ENCODE data around the gene TBC1D10A.
A peak's percentile ranks its signal among the peaks of the same experiment; 100 is the strongest.

TBC1D10A gene

GRCh38 chr22:30247561-30247960 is 79.2 kb downstream of the TBC1D10A start:
- Histone ChIP-seq H3K14ac (ENCODE audit: low read length) (no peak overlapping the region), H3K79me1 (ENCODE audit: low read length) (peaks cover 14% of the 10 kb centered on the region), H2BK5ac (ENCODE audit: low read depth, low read length, poor library complexity) (no peak overlapping the region), H3K79me2 (ENCODE audit: control insufficient read depth, insufficient read depth, low read length, poor library complexity) (no peaks in the 10 kb centered on the region), H3K4me1 (ENCODE audit: control insufficient read depth in 1 of 2, insufficient read depth in 2 of 2, low read length in 2 of 2) (peaks cover 12 to 25% of the 10 kb centered on the region in 2 experiments), H3K4ac (ENCODE audit: low read depth, low read length) (no peak overlapping the region), H3K18ac (ENCODE audit: low read length) (no peak overlapping the region), H3K23ac (ENCODE audit: low read length) (no peak overlapping the region), H2BK120ac (ENCODE audit: insufficient read depth, low read length, poor library complexity) (no peak overlapping the region), H3K36me3 (ENCODE audit: control insufficient read depth in 1 of 2, insufficient read depth in 2 of 2, low read length in 2 of 2) (peaks cover 0 to 3% of the 10 kb centered on the region in 2 experiments), H3K27me3 (ENCODE audit: insufficient read depth, low read length) (no peaks in the 10 kb centered on the region), H3K4me3 (ENCODE audit: low read depth, low read length) (no peak overlapping the region), H3K4me2 (ENCODE audit: low read length) (no peak overlapping the region), H2AK5ac (ENCODE audit: low read length) (no peak overlapping the region), H2AFZ (ENCODE audit: insufficient read depth, low read length, poor library complexity) (no peak overlapping the region), H4K91ac (ENCODE audit: low read depth, low read length) (peak overlapping the region; percentile 51), H3K9me3 (ENCODE audit: insufficient read depth, low read depth, low read length) (peaks cover 2% of the 10 kb centered on the region), H4K8ac (ENCODE audit: low read depth, low read length) (no peak overlapping the region), H3K27ac (ENCODE audit: low read depth, low read length) (no peak overlapping the region), H3K9ac (ENCODE audit: low read length) (no peak overlapping the region), H4K12ac (ENCODE audit: low read depth, low read length) (no peak overlapping the region), H2BK12ac (ENCODE audit: low read length) (no peak overlapping the region)
- no CpG with 5 or more reads among the region's 11 CpGs for WGBS (ENCODE audit: extremely low coverage, insufficient coverage, insufficient read length)
- DNase-seq, result no peak

- Histone ChIP-seq H2AK5ac (ENCODE audit: low read length) (peak overlapping the region; percentile 56), H3K27ac (ENCODE audit: low read depth, low read length) (no peak overlapping the region), H3K23ac (ENCODE audit: low read length) (no peak overlapping the region), H3K79me1 (ENCODE audit: low read length) (peaks cover 14% of the 10 kb centered on the region), H3K9ac (ENCODE audit: low read length) (no peak overlapping the region), H3K4ac (ENCODE audit: low read depth, low read length) (no peak overlapping the region), H3K18ac (ENCODE audit: low read length) (peak overlapping the region; percentile 24), H3K79me2 (ENCODE audit: control insufficient read depth, insufficient read depth, low read length, poor library complexity) (no peaks in the 10 kb centered on the region), H3K4me2 (ENCODE audit: low read length) (peak overlapping the region; percentile 78), H3K27me3 (ENCODE audit: insufficient read depth, low read length) (no peaks in the 10 kb centered on the region), H4K91ac (ENCODE audit: low read depth, low read length) (peak overlapping the region; percentile 51), H2AFZ (ENCODE audit: insufficient read depth, low read length, poor library complexity) (no peak overlapping the region), H2BK12ac (ENCODE audit: low read length) (peak overlapping the region; percentile 41), H3K36me3 (ENCODE audit: control insufficient read depth in 1 of 2, insufficient read depth in 2 of 2, low read length in 2 of 2) (peaks cover 0 to 3% of the 10 kb centered on the region in 2 experiments), H3K9me3 (ENCODE audit: insufficient read depth, low read depth, low read length) (peaks cover 2% of the 10 kb centered on the region), H3K4me3 (ENCODE audit: low read depth, low read length) (no peak overlapping the region), H4K8ac (ENCODE audit: low read depth, low read length) (no peak overlapping the region), H3K14ac (ENCODE audit: low read length) (no peak overlapping the region), H4K12ac (ENCODE audit: low read depth, low read length) (no peak overlapping the region), H3K4me1 (ENCODE audit: control insufficient read depth in 1 of 2, insufficient read depth in 2 of 2, low read length in 2 of 2) (peaks cover 12 to 25% of the 10 kb centered on the region in 2 experiments), H2BK5ac (ENCODE audit: low read depth, low read length, poor library complexity) (no peak overlapping the region), H2BK120ac (ENCODE audit: insufficient read depth, low read length, poor library complexity) (no peak overlapping the region)
- WGBS (ENCODE audit: extremely low coverage, insufficient coverage, insufficient read length), result no CpG with 5 or more reads among the region's 15 CpGs
- DNase-seq, result no peak
Measured at GRCh38 chr22:30246814-30247376, 79.8 kb downstream of the TBC1D10A start.

DNA sequence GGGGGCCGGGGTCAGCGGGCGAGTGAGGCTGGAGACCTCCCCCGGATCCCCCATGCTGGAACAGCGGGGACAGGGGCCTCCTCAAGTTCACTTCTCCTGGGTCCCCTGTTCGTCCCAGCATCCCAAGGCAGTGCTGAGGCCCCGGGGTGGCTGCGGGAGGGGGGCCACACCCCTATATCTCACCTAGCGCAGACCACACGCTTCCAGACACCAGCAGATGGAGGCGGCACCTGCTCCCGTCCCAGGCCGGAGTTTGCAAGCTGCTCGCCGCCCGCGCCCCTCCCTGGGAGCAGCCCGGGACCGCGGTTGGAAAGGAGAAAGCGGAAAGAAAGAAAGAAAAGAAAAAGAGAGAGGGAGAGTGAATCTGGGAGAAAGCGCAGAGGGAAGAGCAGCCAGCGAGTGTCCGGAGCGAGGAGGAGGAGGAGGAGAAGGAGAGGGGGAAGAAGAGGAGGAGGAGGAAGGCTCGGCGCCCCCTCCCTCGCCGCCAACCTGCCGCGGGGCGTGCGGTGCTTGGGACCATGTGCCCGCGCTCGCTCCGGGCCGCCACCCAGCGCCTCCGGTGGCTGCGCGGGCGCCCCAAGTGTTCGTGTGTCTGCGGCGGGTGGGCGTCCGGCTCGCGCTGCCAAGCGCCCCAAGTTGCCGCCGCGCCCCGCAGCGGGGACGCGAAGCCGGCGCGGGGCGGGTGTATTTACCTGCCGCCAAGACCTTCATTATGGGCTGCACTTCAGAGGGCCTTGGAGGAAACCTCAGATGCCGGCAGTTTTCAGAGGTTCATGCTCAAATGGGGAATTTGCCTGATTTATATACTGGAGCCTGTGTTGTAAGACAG is 80.5 kb downstream of the TBC1D10A start, which contains the start of gene LIF:
Gene LIF, minus strand, starts transcription at position 775 of the 829 bp plus-strand sequence. Its CDS starts 64 bp downstream, at position 711.
- H3K18ac ChIP-seq (ENCODE audit: low read length), result peak within 1 kb of the TSS; percentile 91
- H3K9me3 ChIP-seq (ENCODE audit: insufficient read depth, low read depth, low read length), result peaks cover 2% of the 10 kb centered on the region
- peak within 1 kb of the TSS; percentile 96 for H4K91ac ChIP-seq (ENCODE audit: low read depth, low read length)
- no peak within 1 kb of the TSS for H3K23ac ChIP-seq (ENCODE audit: low read length)
- no peak within 1 kb of the TSS for H3K9ac ChIP-seq (ENCODE audit: low read length)
- peaks cover 18% of the 10 kb centered on the region for H3K79me1 ChIP-seq (ENCODE audit: low read length)
- peak within 1 kb of the TSS; percentile 58 for H3K4me3 ChIP-seq (ENCODE audit: low read depth, low read length)
- H3K4me1 ChIP-seq (ENCODE audit: control insufficient read depth in 1 of 2, insufficient read depth in 2 of 2, low read length in 2 of 2), result peaks cover 12 to 31% of the 10 kb centered on the region in 2 experiments
- peak within 1 kb of the TSS; percentile 56 for H2AK5ac ChIP-seq (ENCODE audit: low read length)
- peak within 1 kb of the TSS; percentile 67 for H2BK120ac ChIP-seq (ENCODE audit: insufficient read depth, low read length, poor library complexity)
- H3K36me3 ChIP-seq (ENCODE audit: control insufficient read depth in 1 of 2, insufficient read depth in 2 of 2, low read length in 2 of 2), result peaks cover 0 to 3% of the 10 kb centered on the region in 2 experiments
- H3K4me2 ChIP-seq (ENCODE audit: low read length), result peak within 1 kb of the TSS; percentile 78
- no peaks in the 10 kb centered on the region for H3K27me3 ChIP-seq (ENCODE audit: insufficient read depth, low read length)
- DNase-seq, result no peak
- H3K79me2 ChIP-seq (ENCODE audit: control insufficient read depth, insufficient read depth, low read length, poor library complexity), result no peaks in the 10 kb centered on the region
- peak within 1 kb of the TSS; percentile 54 for H4K8ac ChIP-seq (ENCODE audit: low read depth, low read length)
- H2AFZ ChIP-seq (ENCODE audit: insufficient read depth, low read length, poor library complexity), result peak within 1 kb of the TSS; percentile 14
- H3K27ac ChIP-seq (ENCODE audit: low read depth, low read length), result no peak within 1 kb of the TSS
- H2BK5ac ChIP-seq (ENCODE audit: low read depth, low read length, poor library complexity), result peak within 1 kb of the TSS; percentile 61
- H2BK12ac ChIP-seq (ENCODE audit: low read length), result peak within 1 kb of the TSS; percentile 46
- peak within 1 kb of the TSS; percentile 71 for H3K14ac ChIP-seq (ENCODE audit: low read length)
- H3K4ac ChIP-seq (ENCODE audit: low read depth, low read length), result peak within 1 kb of the TSS; percentile 38
- WGBS (ENCODE audit: extremely low coverage, insufficient coverage, insufficient read length), result no CpG with 5 or more reads among the region's 64 CpGs
- H4K12ac ChIP-seq (ENCODE audit: low read depth, low read length), result no peak within 1 kb of the TSS

DNA sequence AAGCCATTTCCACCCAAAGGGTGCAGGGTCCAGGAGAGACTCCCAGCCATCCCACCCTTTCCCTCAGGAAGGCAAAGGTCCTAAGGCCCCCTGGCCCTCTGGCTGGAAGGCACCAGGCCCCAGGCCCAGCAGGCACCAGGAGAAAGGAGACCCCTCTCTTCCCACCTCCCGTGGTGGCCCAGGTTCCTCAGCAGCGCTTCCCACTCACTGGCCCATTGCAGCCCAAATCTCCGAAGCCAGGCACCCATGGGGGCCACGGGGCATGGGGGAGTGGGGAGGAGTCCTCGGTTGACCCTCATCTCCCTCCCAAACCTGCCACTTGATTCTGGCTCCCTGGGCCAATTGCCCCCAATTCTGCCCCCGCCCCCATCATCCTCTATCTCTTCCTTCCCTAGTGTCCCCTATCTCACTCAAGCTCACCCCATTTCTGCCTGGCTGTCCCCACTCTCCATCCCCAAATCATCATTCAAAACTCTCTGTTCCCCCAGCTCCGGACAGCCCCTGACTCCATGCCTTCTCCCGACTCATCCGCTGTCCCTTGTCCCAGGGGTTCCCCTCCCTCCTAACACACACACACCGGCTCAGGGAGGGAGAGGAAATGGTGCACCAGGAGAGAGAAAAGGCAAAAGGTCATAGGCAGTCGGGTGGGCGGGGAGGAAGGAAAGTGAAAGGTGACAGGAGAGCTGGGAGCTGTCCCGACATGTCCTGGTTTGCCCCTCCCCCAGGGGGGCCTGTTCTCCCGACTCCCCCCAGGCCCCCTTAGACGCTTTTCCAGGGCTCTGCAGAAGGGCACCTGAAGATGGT is 81.4 kb downstream of the TBC1D10A start:
- Histone ChIP-seq H3K18ac (ENCODE audit: low read length) (peak overlapping the region; percentile 91), H4K8ac (ENCODE audit: low read depth, low read length) (peak overlapping the region; percentile 54), H2AK5ac (ENCODE audit: low read length) (peak overlapping the region; percentile 38), H3K36me3 (ENCODE audit: control insufficient read depth in 1 of 2, insufficient read depth in 2 of 2, low read length in 2 of 2) (peaks cover 0 to 3% of the 10 kb centered on the region in 2 experiments), H3K79me1 (ENCODE audit: low read length) (peaks cover 18% of the 10 kb centered on the region), H3K23ac (ENCODE audit: low read length) (no peak overlapping the region), H3K27ac (ENCODE audit: low read depth, low read length) (no peak overlapping the region), H3K4me2 (ENCODE audit: low read length) (peak overlapping the region; percentile 78), H3K4ac (ENCODE audit: low read depth, low read length) (peak overlapping the region; percentile 24), H3K9me3 (ENCODE audit: insufficient read depth, low read depth, low read length) (peaks cover 2% of the 10 kb centered on the region), H3K4me3 (ENCODE audit: low read depth, low read length) (no peak overlapping the region), H3K14ac (ENCODE audit: low read length) (peak overlapping the region; percentile 71), H2BK120ac (ENCODE audit: insufficient read depth, low read length, poor library complexity) (peak overlapping the region; percentile 67), H2BK5ac (ENCODE audit: low read depth, low read length, poor library complexity) (peak overlapping the region; percentile 61), H4K12ac (ENCODE audit: low read depth, low read length) (no peak overlapping the region), H2BK12ac (ENCODE audit: low read length) (peak overlapping the region; percentile 20), H3K4me1 (ENCODE audit: control insufficient read depth in 1 of 2, insufficient read depth in 2 of 2, low read length in 2 of 2) (peaks cover 12 to 31% of the 10 kb centered on the region in 2 experiments), H4K91ac (ENCODE audit: low read depth, low read length) (peak overlapping the region; percentile 96), H2AFZ (ENCODE audit: insufficient read depth, low read length, poor library complexity) (peak overlapping the region; percentile 14), H3K79me2 (ENCODE audit: control insufficient read depth, insufficient read depth, low read length, poor library complexity) (no peaks in the 10 kb centered on the region), H3K9ac (ENCODE audit: low read length) (no peak overlapping the region), H3K27me3 (ENCODE audit: insufficient read depth, low read length) (no peaks in the 10 kb centered on the region)
- WGBS (ENCODE audit: extremely low coverage, insufficient coverage, insufficient read length), result no CpG with 5 or more reads among the region's 15 CpGs
- no peak for DNase-seq

Measured in trophoblast cell (in vitro differentiated cells and primary cell).